GM10266 (cell line): Measurements from ENCODE around the gene PTPRG.

Experiments
- DNase-seq: peaks from one replicate; pipeline ENCODE4 v3.0.0; 2012; ENCODE audit errors: extremely low spot score
- CTCF ChIP-seq: IDR thresholded peaks from 2 replicates; pipeline ENCODE4 v1.5.1; 2012; ENCODE audit warnings: mild to moderate bottlenecking, low read depth; ENCODE audit not compliant: control insufficient read depth, insufficient read depth; ENCODE audit errors: missing control alignments

PTPRG gene

GRCh38 chr3:62024882-62025281 lies 463.5 kb downstream of the PTPRG start:
- TF ChIP-seq CTCF, result no peak
- no peak for DNase-seq

- no peak for TF ChIP-seq CTCF
- no peak for DNase-seq
Observed at GRCh38 chr3:62025913-62026312, 464.5 kb downstream of the PTPRG start.

- no peak for DNase-seq
- TF ChIP-seq CTCF, result no peak
Observed at GRCh38 chr3:62027241-62027640, 465.9 kb downstream of the PTPRG start.

GRCh38 chr3:62027796-62028195 lies 466.4 kb downstream of the PTPRG start:
- no peak for TF ChIP-seq CTCF
- no peak for DNase-seq

GRCh38 chr3:62028236-62028635 lies 466.9 kb downstream of the PTPRG start:
- no peak for DNase-seq
- no peak for TF ChIP-seq CTCF

GRCh38 chr3:62032738-62033137 lies 471.4 kb downstream of the PTPRG start:
- no peak for DNase-seq
- no peak for TF ChIP-seq CTCF

- no peak for TF ChIP-seq CTCF
- DNase-seq, result no peak
Observed at GRCh38 chr3:62035402-62036057, 474.2 kb downstream of the PTPRG start.
